ENCODE measurements around the gene TRPM2.

The TRPM2 gene

GRCh38 chr21:44466996-44467858 lies 113.8 kb downstream of the TRPM2 start:
- DNase-seq = no peak

- DNase-seq = no peak
Measured at GRCh38 chr21:44467859-44468195, 114.4 kb downstream of the TRPM2 start.

GRCh38 chr21:44471341-44471740 lies 117.9 kb downstream of the TRPM2 start:
- DNase-seq = no peak

DNA sequence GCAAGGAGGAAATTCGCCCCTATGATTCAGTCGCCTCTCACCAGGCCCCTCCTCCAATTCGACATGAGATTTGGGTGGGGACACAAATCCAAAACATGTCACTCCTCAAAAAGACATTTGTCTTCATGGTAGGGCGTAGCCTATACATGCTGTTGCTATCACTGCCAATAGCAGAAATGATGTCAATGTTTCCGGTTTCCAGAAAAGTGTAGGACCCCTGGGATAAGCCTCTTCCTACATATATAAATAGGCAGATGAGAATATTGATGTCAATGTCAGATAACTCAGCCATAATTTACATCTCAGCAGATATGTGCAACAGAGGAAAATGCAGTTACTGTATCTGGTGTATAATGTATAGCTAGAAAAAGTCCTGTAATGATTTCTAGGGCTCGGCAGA lies 118.6 kb downstream of the TRPM2 start:
- DNase-seq = no peak

DNA sequence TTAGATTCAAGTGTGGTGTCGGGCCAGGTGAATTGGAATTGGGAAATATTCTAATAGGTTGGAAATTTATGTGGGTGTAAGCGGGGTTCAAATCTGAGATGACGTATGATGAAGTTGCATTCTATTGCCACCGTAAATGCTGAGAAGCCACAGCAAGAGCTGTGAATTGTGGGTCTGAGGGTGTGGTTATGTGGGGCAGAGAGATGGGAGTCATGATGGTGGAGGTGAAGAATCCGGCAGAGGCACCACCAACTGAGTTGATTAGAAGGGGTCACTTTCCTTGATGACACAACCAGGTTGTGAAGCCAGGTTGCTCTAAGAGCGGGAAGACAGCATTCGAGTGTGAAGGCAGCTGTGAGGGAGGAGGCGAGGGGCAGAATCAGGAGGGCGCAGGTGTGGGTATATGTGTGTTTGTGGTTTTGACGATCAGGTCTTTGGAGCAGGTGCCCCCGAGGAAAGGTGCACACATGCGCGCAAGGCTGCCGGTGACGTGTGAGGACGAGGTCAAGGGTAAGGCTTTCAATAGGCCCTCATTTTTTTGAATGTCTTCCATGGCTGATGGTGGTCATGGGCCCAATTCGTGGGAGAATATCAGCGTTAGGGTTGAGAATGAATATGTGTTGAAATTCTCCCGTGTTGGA lies 120.6 kb downstream of the TRPM2 start:
- DNase-seq = no peak

- no peak for DNase-seq
Measured at GRCh38 chr21:44475266-44475845, 121.9 kb downstream of the TRPM2 start.

GRCh38 chr21:44477131-44477530 lies 123.7 kb downstream of the TRPM2 start:
- DNase-seq = no peak

GRCh38 chr21:44477712-44478111 lies 124.3 kb downstream of the TRPM2 start:
- no peak for DNase-seq

GRCh38 chr21:44478124-44478800 lies 124.8 kb downstream of the TRPM2 start:
- DNase-seq = no peak

DNA sequence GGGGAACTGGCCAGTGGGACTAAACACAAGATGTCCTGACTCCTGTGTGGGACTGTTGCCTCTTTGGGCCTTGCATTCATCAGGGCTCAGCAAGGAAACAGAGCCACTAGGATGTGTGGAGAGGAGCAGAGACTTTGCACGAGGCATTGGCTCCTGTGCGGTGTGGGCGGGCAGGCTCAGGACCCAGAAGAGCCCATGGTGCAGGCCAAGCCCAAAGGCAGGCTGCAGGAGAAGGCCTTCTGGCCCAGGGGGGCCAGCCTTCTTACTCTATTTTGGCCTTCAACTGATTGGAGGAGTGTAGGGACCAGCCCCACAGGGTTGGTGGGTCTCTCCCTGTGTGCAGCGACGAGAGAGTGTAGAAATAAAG lies 125.4 kb downstream of the TRPM2 start:
- DNase-seq = no peak

GRCh38 chr21:44479556-44480199 lies 126.3 kb downstream of the TRPM2 start:
- DNase-seq = peak; percentile 51 to 58

- no peak for DNase-seq
Measured at GRCh38 chr21:44480200-44481053, 127.0 kb downstream of the TRPM2 start.

- no peak for DNase-seq
Measured at GRCh38 chr21:44482581-44483287, 129.3 kb downstream of the TRPM2 start.

DNA sequence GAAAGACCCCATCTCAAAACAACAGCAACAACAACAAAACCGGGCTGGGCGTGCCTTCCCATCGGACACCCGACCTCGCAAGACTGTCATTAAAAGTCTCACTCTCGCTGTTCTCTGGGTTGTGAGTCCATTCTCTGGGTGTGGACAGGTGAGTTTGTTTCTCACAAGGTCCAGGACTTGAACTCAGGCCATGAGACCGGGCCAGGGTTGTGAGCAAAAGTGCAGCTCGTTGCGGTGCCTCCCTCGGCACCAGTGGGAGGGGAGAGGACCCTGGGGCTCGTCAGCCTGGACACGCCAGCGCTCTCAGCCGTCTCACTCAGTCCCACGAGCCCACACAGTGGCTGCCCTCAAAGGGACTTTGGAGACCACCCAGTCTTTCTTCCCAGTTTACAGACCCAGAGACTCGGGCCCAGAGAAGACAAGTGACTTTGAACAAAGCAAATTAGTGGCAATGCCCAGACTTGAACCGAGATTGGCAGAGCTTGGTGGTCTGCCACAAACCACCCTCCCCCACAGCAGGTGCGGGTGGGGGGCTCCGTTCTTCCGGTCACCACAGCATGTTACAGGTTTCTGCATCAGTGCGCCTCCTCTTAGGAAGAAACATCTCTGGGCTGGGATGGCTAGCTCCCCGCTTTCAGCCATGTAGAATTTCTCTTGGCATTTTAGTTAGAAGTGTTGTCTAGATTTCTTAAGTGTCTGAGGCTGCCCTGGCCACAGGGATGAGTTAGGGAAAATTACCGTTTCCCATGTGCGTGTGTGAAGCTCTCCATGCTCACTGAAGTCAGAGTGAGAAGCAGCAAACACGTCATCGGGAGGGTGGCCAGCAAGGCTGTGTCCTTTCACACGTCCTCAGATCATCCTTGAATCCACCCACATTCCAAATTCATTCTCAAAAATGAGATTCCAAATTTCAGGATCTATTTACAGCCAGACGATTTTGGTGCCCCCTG lies 130.1 kb downstream of the TRPM2 start:
- DNase-seq = no peak

DNA sequence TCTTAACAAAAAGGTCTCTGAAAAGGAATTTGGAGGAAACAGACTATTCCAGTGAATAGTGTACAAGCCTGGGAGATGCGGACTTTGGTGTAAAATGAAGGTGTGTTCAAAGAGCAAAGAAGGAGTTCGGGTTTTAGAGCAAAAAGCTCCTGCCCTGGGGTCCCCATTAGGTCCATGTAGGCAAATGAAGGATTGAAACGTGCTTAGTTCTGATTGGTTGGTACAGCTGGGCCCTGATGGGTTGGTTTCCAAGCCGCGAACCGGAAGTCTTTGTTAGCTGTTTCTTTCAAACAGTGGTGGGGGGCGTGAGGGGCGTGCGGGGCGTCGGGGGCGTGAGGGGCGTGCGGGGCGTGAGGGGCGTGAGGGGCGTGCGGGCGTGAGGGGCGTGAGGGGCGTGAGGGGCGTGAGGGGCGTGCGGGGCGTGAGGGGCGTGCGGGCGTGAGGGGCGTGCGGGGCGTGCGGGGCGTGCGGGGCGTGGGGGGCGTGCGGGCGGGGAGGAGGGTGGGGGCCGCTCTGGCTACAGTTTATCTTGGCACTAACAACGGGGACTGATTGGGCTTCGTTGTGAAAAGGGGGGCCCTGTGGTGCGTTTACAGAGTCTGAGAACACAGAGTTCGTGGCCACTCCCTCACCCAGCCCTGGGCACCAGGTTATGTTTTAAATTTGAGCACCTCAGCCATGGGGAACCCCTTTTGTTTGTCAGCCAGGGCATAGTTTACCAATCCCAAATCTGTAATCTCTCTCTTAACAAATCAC lies 131.3 kb downstream of the TRPM2 start:
- no peak for DNase-seq

DNA sequence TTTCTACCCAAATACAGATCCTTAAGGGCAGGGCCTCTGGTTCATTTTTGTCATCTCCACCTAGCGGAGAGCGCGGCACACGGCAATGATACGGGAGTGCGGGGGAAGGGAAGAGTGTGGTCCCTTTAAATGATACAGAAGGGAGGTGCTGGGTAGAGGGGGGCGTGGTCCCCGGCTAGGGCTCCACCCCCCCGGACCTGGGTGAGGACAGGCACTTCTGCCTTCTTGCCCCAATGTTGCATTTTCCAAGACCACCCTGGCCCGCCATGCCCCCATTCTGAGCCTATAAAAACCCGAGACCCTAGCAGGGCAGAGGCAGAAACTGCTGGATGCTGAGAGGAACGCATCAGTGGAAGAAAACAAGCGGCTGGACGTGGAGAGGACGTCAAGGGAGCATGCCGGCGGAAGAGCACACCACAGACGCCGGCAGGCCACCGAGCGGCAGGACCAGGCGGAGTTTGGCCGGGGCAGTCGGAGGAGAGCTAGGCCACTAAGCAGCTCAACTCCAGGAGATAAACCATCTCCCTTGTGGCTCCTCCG lies 131.9 kb downstream of the TRPM2 start:
- DNase-seq = peak; percentile 39 to 59

GRCh38 chr21:44485796-44486195 lies 132.4 kb downstream of the TRPM2 start:
- DNase-seq = no peak

DNA sequence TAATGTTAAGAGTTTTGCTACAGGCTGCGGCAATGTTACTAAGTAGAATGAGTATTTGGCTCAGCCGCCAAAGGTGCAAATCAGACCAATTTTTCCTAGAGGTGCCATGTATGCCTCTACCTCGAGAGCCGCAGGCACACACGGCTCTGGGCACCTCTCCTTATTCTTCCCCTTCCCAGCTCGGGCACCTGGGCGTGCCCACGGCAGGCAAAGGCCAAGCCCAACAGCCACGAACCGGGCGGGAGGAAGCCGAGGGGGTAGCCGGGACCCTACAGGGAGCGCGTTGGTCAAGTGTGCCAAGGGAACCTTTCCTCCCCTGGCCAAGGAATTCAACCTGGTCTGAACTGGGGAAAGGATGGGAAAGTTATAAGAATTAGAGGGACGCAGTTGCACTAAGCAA lies 132.9 kb downstream of the TRPM2 start:
- no peak for DNase-seq

DNA sequence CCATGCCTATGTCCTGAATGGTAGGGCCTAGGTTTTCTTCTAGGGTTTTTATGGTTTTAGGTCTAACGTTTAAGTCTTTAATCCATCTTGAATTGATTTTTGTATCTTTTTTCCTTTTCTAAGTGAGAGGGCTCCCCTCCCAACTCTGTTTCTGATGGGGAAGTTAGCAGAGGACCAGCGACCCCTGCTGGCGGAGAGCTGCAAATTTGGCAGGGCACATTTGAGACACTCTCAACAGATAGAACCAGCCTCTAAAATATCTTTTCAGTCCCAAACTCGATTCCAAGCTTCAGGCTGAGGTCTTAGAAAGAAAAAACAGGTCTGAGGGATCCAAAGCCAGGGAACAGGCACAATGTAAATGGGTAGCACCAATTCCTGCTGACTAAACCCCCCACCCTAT lies 134.4 kb downstream of the TRPM2 start:
- DNase-seq = peak; percentile 34 to 43

All from CD4-positive, alpha-beta T cell treated with Interleukin-1 beta for 1 hour (primary cell).